Astrocyte (in vitro differentiated cells and primary cell): Measurements from ENCODE around the gene CDH22. TPM values are rescaled to one million over a fixed set of nuclear protein-coding genes. Genes with fewer than 3 reads are reported as not detected.
A peak's percentile ranks its signal among the peaks of the same experiment; 100 is the strongest.

Experiments used
- DNase-seq: peaks from one replicate; pipeline ENCODE4 v3.0.0-alpha.2; 2010; ENCODE audit warnings: low read depth
- FAIRE-seq: peaks from 2 replicates; lab custom pipeline; 2011; peaks lifted over from hg19 to GRCh38; lab: Jason Lieb, UNC
- H2AFZ ChIP-seq: 2 replicates; pipeline ENCODE4 v1.6.0; 2012; ENCODE audit warnings: low read depth, low read length, inconsistent platforms
- H3K27ac ChIP-seq: 2 replicates; pipeline ENCODE4 v1.5.1; 2011; ENCODE audit warnings: low read depth, low read length, inconsistent platforms
- H3K27me3 ChIP-seq: 2 replicates; pipeline ENCODE4 v1.6.0; 2011; ENCODE audit warnings: low read length, inconsistent platforms; ENCODE audit not compliant: insufficient read depth
- H3K36me3 ChIP-seq: 2 replicates; pipeline ENCODE4 v1.5.1; 2011; ENCODE audit warnings: low read length, inconsistent platforms; ENCODE audit not compliant: insufficient read depth
- H3K4me1 ChIP-seq: 2 replicates; pipeline ENCODE4 v1.5.1; 2011; ENCODE audit warnings: low read length, inconsistent platforms; ENCODE audit not compliant: insufficient read depth
- H3K4me2 ChIP-seq: 2 replicates; pipeline ENCODE4 v1.6.0; 2012; ENCODE audit warnings: low read length, inconsistent platforms
- H3K4me3 ChIP-seq: 2 replicates; pipeline ENCODE4 v1.5.1; 2011; ENCODE audit warnings: low read depth, mild to moderate bottlenecking, low read length, inconsistent platforms; ENCODE audit not compliant: insufficient read depth
- H3K79me2 ChIP-seq: 2 replicates; pipeline ENCODE4 v1.6.0; 2012; ENCODE audit warnings: mild to moderate bottlenecking, low read length, inconsistent platforms; ENCODE audit not compliant: insufficient read depth
- H3K9ac ChIP-seq: 2 replicates; pipeline ENCODE4 v1.6.0; 2012; ENCODE audit warnings: mild to moderate bottlenecking, low read length, inconsistent platforms
- H3K9me3 ChIP-seq: 2 replicates; pipeline ENCODE4 v1.5.1; 2012; ENCODE audit warnings: low read depth, mild to moderate bottlenecking, low read length, inconsistent platforms; ENCODE audit not compliant: insufficient read depth
- H4K20me1 ChIP-seq: 2 replicates; pipeline ENCODE4 v1.6.0; 2012; ENCODE audit warnings: low read length, inconsistent platforms; ENCODE audit not compliant: insufficient read depth
- H3K27ac Mint-ChIP-seq: one replicate; pipeline ENCODE4 v1.8.0; 2021; ENCODE audit warnings: mild to moderate bottlenecking, mixed read lengths; ENCODE audit not compliant: unreplicated experiment
- H3K27me3 Mint-ChIP-seq: one replicate; pipeline ENCODE4 v1.8.0; 2021; ENCODE audit warnings: low read depth, mixed read lengths; ENCODE audit not compliant: unreplicated experiment
- H3K36me3 Mint-ChIP-seq: one replicate; pipeline ENCODE4 v1.8.0; 2021; ENCODE audit warnings: low read depth, mixed read lengths; ENCODE audit not compliant: unreplicated experiment
- H3K4me1 Mint-ChIP-seq: one replicate; pipeline ENCODE4 v1.8.0; 2021; ENCODE audit warnings: low read depth, mixed read lengths; ENCODE audit not compliant: unreplicated experiment
- H3K4me3 Mint-ChIP-seq: one replicate; pipeline ENCODE4 v1.8.0; 2021; ENCODE audit warnings: mild to moderate bottlenecking, moderate library complexity, mixed read lengths; ENCODE audit not compliant: unreplicated experiment
- H3K9me3 Mint-ChIP-seq: one replicate; pipeline ENCODE4 v1.8.0; 2021; ENCODE audit warnings: mild to moderate bottlenecking, mixed read lengths; ENCODE audit not compliant: unreplicated experiment
- CTCF ChIP-seq: IDR thresholded peaks from 2 replicates; pipeline ENCODE4 v1.5.1; 2011; ENCODE audit warnings: low read depth, mild to moderate bottlenecking, inconsistent platforms, low read length, moderate library complexity; ENCODE audit not compliant: insufficient read depth
- EZH2 ChIP-seq: IDR thresholded peaks from 2 replicates; pipeline ENCODE4 v1.6.1; 2012; ENCODE audit warnings: mild to moderate bottlenecking, low read length, inconsistent platforms; ENCODE audit not compliant: insufficient read depth
- total RNA-seq: library from RNA; stranded (reverse); gene quantifications from 2 replicates; pipeline ENCODE4 v1.2.1, GENCODE V29; 2021

Gene CDH22
- total RNA-seq, 1 donor from 2014 or later = not detected

GRCh38 chr20:46206025-46206424 is 102.3 kb downstream of the CDH22 start:
- Histone ChIP-seq H3K27me3 (peaks cover 36% of the 10 kb centered on the region), H2AFZ (no peak overlapping the region), H3K27ac (no peak overlapping the region), H4K20me1 (no peaks in the 10 kb centered on the region), H3K9me3 (no peaks in the 10 kb centered on the region), H3K9ac (no peak overlapping the region), H3K4me3 (no peak overlapping the region), H3K4me1 (peaks cover 6% of the 10 kb centered on the region), H3K79me2 (no peaks in the 10 kb centered on the region), H3K36me3 (no peaks in the 10 kb centered on the region), H3K4me2 (no peak overlapping the region)
- Mint-ChIP-seq H3K9me3 (no peaks in the 10 kb centered on the region), H3K27me3 (peaks cover 67% of the 10 kb centered on the region), H3K36me3 (no peaks in the 10 kb centered on the region), H3K27ac (peak overlapping the region; percentile 58), H3K4me3 (peak overlapping the region; percentile 57), H3K4me1 (peaks cover 20% of the 10 kb centered on the region)
- peak; percentile 14 for DNase-seq
- FAIRE-seq = no peak
- TF ChIP-seq CTCF (no peak), EZH2 (no peak)

- Histone ChIP-seq H3K36me3 (no peaks in the 10 kb centered on the region), H4K20me1 (no peaks in the 10 kb centered on the region), H3K27ac (no peak overlapping the region), H3K9ac (no peak overlapping the region), H3K4me1 (peaks cover 6% of the 10 kb centered on the region), H3K79me2 (no peaks in the 10 kb centered on the region), H3K9me3 (no peaks in the 10 kb centered on the region), H3K27me3 (peaks cover 36% of the 10 kb centered on the region), H3K4me3 (no peak overlapping the region), H2AFZ (no peak overlapping the region), H3K4me2 (no peak overlapping the region)
- no peak for TF ChIP-seq CTCF
- Mint-ChIP-seq H3K36me3 (no peaks in the 10 kb centered on the region), H3K27ac (no peak overlapping the region), H3K4me1 (peaks cover 20% of the 10 kb centered on the region), H3K4me3 (no peak overlapping the region), H3K9me3 (no peaks in the 10 kb centered on the region), H3K27me3 (peaks cover 63% of the 10 kb centered on the region)
- FAIRE-seq = no peak
- no peak for DNase-seq
These were observed 102.9 kb downstream of the CDH22 start for GRCh38 chr20:46205349-46205748.

DNA sequence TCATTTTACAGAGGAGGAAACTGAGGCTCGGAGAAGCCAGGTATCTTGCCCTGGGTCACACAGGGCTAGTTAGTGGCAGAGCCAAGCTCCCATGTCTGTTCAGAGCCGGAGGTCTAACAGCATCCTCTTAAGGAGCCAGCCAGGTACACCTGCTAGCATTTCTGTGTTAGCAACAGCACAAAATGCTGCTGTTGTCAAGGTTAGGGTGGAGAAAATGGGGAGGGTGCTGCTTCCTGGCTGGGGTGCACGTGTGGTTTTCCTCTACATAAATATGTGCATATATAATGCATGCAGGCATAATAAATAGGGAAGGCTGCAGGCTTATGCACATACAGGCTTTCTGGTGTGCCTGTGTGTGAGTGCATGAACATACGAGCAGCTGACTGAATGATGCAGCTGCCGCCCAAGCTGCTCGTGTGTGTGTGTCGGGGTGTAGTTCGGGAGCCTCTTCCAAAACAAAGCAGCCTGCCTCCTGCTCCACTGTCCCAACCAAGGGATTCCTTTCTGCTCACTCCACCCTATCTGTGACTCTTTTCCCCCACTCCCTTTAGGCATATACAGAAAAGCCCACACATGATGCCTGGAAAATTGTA is 103.6 kb downstream of the CDH22 start:
- Histone ChIP-seq H3K9me3 (no peaks in the 10 kb centered on the region), H3K36me3 (no peaks in the 10 kb centered on the region), H3K9ac (no peak overlapping the region), H3K4me3 (no peak overlapping the region), H3K27ac (no peak overlapping the region), H3K79me2 (no peaks in the 10 kb centered on the region), H3K27me3 (peaks cover 38% of the 10 kb centered on the region), H3K4me1 (peaks cover 6% of the 10 kb centered on the region), H3K4me2 (no peak overlapping the region), H4K20me1 (no peaks in the 10 kb centered on the region), H2AFZ (no peak overlapping the region)
- Mint-ChIP-seq H3K27me3 (peaks cover 64% of the 10 kb centered on the region), H3K9me3 (no peaks in the 10 kb centered on the region), H3K27ac (no peak overlapping the region), H3K4me1 (peaks cover 20% of the 10 kb centered on the region), H3K36me3 (no peaks in the 10 kb centered on the region), H3K4me3 (no peak overlapping the region)
- FAIRE-seq = no peak
- TF ChIP-seq EZH2 = no peak
- no peak for TF ChIP-seq CTCF
- no peak for DNase-seq
